A673 (cell line): ENCODE data around the gene CCR4.

Experiments used
- EZH2 ChIP-seq: fragments of 200-600 bp; sonication (generic); IDR thresholded peaks from 2 replicates; pipeline ENCODE4 v1.6.1; 2017; ENCODE audit warnings: borderline replicate concordance, low read depth, mild to moderate bottlenecking, mixed read lengths, antibody characterized with exemption, low read length; ENCODE audit not compliant: poor library complexity, severe bottlenecking
- TF ChIP-seq, protein P1 (sequence below): fragments of 300-800, 200-600 bp; sonication (generic); conservative IDR thresholded peaks from 2 replicates; pipeline ENCODE4 v1.5.1; 2017; ENCODE audit warnings: low read depth, mild to moderate bottlenecking, antibody characterized with exemption, low read length, moderate library complexity, mixed read lengths

- TF ChIP-seq, protein P1, sequence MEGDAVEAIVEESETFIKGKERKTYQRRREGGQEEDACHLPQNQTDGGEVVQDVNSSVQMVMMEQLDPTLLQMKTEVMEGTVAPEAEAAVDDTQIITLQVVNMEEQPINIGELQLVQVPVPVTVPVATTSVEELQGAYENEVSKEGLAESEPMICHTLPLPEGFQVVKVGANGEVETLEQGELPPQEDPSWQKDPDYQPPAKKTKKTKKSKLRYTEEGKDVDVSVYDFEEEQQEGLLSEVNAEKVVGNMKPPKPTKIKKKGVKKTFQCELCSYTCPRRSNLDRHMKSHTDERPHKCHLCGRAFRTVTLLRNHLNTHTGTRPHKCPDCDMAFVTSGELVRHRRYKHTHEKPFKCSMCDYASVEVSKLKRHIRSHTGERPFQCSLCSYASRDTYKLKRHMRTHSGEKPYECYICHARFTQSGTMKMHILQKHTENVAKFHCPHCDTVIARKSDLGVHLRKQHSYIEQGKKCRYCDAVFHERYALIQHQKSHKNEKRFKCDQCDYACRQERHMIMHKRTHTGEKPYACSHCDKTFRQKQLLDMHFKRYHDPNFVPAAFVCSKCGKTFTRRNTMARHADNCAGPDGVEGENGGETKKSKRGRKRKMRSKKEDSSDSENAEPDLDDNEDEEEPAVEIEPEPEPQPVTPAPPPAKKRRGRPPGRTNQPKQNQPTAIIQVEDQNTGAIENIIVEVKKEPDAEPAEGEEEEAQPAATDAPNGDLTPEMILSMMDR = peak; percentile 89
- no peak for TF ChIP-seq EZH2
Measured at GRCh38 chr3:32947789-32948238, 3.6 kb upstream of the CCR4 start.
